ENCODE results near the gene GEMIN7.

Gene GEMIN7

DNA sequence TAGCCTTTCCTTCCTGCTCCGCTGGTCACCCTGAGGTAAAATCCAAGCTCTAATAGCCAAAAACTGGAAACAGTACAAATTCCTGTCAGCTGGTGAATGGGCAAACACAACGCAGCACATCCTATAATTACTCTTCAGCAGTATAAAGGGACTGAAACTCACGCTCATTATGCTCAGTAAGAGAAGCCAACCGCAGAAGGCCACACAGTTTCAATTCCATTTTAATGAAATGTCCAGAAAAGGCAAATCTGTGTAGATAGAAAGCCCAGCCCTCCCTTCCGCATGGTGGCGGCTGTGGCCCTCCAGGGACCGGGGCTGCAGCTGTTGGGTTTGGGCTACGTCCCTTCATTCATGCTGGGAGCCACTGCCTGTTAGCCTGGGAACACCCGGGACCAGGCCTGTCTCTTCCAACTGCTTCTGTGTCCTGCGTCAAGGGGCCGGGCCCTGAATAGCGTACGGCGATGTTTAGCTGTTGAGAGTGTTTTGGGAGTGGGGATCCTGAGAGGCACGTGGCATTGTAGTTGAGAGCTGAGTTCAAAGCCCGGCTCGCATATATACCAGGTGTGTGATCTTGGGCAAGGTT is 58.2 kb downstream of the GEMIN7 start:
- Histone ChIP-seq H3K27me3 (replicated peaks; ENCODE audit: control insufficient read depth, insufficient read depth, low read length, poor library complexity, severe bottlenecking) (no peaks in the 10 kb centered on the region), H3K36me3 (ENCODE audit: control insufficient read depth, insufficient read depth, low read length) (peaks cover 17% of the 10 kb centered on the region), H3K27ac (ENCODE audit: insufficient read depth, low read length, poor library complexity, severe bottlenecking) (no peak overlapping the region), H3K4me3 (ENCODE audit: insufficient read depth, low read depth, low read length, poor library complexity, severe bottlenecking) (no peak overlapping the region), H3K4me1 (ENCODE audit: control insufficient read depth, insufficient read depth, low read length, poor library complexity, severe bottlenecking) (no peaks in the 10 kb centered on the region), H3K9me3 (ENCODE audit: control insufficient read depth, low read length) (no peaks in the 10 kb centered on the region)
- no peak for DNase-seq

DNA sequence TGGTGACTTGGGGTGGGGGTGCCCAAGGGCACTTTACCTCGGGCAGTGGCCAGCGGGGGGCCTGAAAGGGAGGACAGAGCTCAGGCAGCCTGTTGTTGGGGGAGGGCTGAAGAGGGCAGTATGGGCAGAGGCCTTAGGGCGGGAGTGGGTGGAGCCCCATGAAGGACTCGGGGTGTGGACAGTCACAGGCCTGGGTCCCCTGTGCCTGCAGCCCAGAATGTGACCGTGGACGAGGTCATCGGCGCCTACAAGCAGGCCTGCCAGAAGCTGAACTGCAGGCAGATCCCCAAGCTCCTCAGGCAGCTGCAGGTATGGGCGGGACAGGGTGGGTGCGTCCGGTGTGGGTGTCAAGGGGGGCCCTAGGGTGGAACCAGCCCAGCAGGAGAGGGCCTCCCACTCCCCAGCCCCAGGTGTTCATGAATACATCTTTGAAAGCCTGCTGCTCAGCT is 59.3 kb downstream of the GEMIN7 start:
- Histone ChIP-seq H3K27ac (ENCODE audit: insufficient read depth, low read length, poor library complexity, severe bottlenecking) (no peak overlapping the region), H3K4me1 (ENCODE audit: control insufficient read depth, insufficient read depth, low read length, poor library complexity, severe bottlenecking) (no peaks in the 10 kb centered on the region)

DNA sequence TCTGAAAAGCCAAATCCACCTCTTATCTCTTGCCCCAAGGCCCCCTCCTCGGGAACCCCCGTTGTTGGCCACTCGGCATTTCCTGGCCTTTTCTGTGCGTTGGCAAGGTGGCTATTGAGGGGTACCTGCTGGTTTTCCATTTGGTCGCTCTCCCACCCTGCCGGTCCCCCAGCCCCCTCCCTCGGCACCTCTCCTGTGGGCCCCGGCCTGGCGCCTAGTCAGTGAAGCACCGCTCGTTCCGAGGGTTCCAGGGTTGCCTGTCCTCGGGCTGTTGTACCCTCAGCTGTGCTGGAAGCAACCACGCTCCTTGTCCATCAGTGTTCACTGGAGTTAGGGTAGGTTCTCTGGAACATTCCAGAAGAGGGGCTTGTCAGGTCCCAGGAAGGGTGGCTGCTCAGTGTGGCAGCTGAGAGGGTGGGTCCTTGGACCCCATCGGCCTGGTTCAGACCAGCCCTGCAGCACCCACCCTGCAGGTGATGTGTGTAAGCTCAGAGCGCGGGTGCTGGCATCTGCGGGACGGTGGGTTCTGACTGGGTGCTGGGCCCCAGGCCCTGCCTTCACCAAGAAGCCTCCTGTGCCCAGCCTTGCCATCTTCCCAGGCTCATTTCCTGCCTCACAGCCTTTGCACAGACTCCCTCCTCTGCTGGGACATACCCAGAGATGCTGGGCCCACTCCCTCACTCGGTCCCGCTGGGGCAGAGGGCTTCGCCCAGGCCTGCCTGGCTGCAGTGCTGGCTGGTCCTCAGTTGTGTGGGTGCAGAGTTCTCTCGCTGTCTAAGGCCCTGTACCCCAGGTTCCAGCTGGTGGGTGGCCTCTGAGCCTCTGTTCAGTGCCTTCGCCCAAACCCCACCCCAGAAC is 60.5 kb downstream of the GEMIN7 start:
- DNase-seq = no peak
- Histone ChIP-seq H3K27ac (ENCODE audit: insufficient read depth, low read length, poor library complexity, severe bottlenecking) (no peak overlapping the region), H3K4me3 (ENCODE audit: insufficient read depth, low read depth, low read length, poor library complexity, severe bottlenecking) (no peak overlapping the region)

More for the DNA sequence above, 59.3 kb downstream of the GEMIN7 start:
- Histone ChIP-seq H3K27me3 (replicated peaks; ENCODE audit: control insufficient read depth, insufficient read depth, low read length, poor library complexity, severe bottlenecking) (no peaks in the 10 kb centered on the region), H3K9me3 (ENCODE audit: control insufficient read depth, low read length) (no peaks in the 10 kb centered on the region), H3K4me3 (ENCODE audit: insufficient read depth, low read depth, low read length, poor library complexity, severe bottlenecking) (no peak overlapping the region), H3K36me3 (ENCODE audit: control insufficient read depth, insufficient read depth, low read length) (peaks cover 25% of the 10 kb centered on the region)
- DNase-seq = no peak

DNA sequence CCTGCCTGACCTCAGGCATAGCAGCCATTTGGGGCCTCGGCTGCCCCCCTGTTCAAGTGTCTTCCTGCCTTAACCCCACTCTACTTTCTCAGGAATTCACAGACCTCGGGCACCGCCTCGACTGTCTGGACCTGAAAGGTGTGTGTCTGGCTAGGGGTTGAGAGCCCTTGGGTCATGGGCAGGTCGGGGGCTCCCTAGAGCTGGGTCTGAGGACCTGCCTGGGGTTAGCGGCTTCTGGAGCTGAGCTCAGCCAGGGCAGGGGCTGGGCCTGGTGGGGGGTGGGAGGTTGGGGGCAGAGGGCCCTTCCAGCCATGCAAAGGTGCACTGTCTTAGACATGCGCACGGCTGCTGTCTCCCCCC is 61.1 kb downstream of the GEMIN7 start:
- H3K4me3 ChIP-seq (ENCODE audit: insufficient read depth, low read depth, low read length, poor library complexity, severe bottlenecking) = no peak overlapping the region
- H3K36me3 ChIP-seq (ENCODE audit: control insufficient read depth, insufficient read depth, low read length) = peaks cover 28% of the 10 kb centered on the region
- DNase-seq = no peak
- no peaks in the 10 kb centered on the region for H3K4me1 ChIP-seq (ENCODE audit: control insufficient read depth, insufficient read depth, low read length, poor library complexity, severe bottlenecking)
- H3K27me3 ChIP-seq (replicated peaks; ENCODE audit: control insufficient read depth, insufficient read depth, low read length, poor library complexity, severe bottlenecking) = no peaks in the 10 kb centered on the region
- no peak overlapping the region for H3K27ac ChIP-seq (ENCODE audit: insufficient read depth, low read length, poor library complexity, severe bottlenecking)
- no peaks in the 10 kb centered on the region for H3K9me3 ChIP-seq (ENCODE audit: control insufficient read depth, low read length)

More for the DNA sequence above, 60.5 kb downstream of the GEMIN7 start:
- no peaks in the 10 kb centered on the region for H3K27me3 ChIP-seq (replicated peaks; ENCODE audit: control insufficient read depth, insufficient read depth, low read length, poor library complexity, severe bottlenecking)
- no peaks in the 10 kb centered on the region for H3K4me1 ChIP-seq (ENCODE audit: control insufficient read depth, insufficient read depth, low read length, poor library complexity, severe bottlenecking)
- H3K9me3 ChIP-seq (ENCODE audit: control insufficient read depth, low read length) = no peaks in the 10 kb centered on the region
- H3K36me3 ChIP-seq (ENCODE audit: control insufficient read depth, insufficient read depth, low read length) = peaks cover 25% of the 10 kb centered on the region

DNA sequence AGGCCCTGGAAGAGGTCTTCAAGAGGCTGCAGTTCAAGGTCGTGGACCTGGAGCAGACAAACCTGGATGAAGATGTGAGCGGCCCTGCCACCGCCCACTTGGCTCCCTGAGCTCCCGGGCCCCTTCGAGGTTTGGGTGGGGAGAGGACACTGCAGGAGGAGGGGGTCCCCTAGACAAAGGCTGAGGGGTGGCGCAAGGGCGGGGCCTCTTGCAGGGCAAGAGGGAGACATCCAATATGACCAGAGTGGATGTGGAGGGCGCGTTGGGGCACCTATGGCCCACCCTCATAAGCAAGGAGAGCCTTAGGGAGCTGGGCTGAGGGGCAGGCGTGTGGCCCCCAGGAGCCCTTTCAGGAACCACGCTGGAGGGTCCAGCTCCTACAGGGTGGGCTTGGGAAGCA is 61.5 kb downstream of the GEMIN7 start:
- no peak for DNase-seq
- H3K27ac ChIP-seq (ENCODE audit: insufficient read depth, low read length, poor library complexity, severe bottlenecking) = no peak overlapping the region
- H3K4me1 ChIP-seq (ENCODE audit: control insufficient read depth, insufficient read depth, low read length, poor library complexity, severe bottlenecking) = no peaks in the 10 kb centered on the region
- H3K36me3 ChIP-seq (ENCODE audit: control insufficient read depth, insufficient read depth, low read length) = peaks cover 30% of the 10 kb centered on the region
- H3K27me3 ChIP-seq (replicated peaks; ENCODE audit: control insufficient read depth, insufficient read depth, low read length, poor library complexity, severe bottlenecking) = no peaks in the 10 kb centered on the region
- H3K4me3 ChIP-seq (ENCODE audit: insufficient read depth, low read depth, low read length, poor library complexity, severe bottlenecking) = no peak overlapping the region
- no peaks in the 10 kb centered on the region for H3K9me3 ChIP-seq (ENCODE audit: control insufficient read depth, low read length)
